ENCODE results near the gene NTHL1. TPM values are rescaled to one million over a fixed set of nuclear protein-coding genes. Genes with fewer than 3 reads are reported as not detected.

The NTHL1 gene
- total and polyA plus RNA-seq, 2 of the 13 experiments (the other 11 are each of a cell fraction or from before 2014, with no cell fraction given) = 47.5 to 64.9 TPM

- TF ChIP-seq SP4 (CRISPR knock-in tag; IDR thresholded peaks at IDR 0.05) (peak; percentile 83), TOPORS (CRISPR knock-in tag; IDR thresholded peaks at IDR 0.05) (no peak), NFATC3 (CRISPR knock-in tag; IDR thresholded peaks at IDR 0.05) (no peak), HNRNPLL (IDR thresholded peaks at IDR 0.05; ENCODE audit: low read depth, low read length, poor library complexity, severe bottlenecking) (peak; percentile 59), SYNCRIP (IDR thresholded peaks at IDR 0.05; ENCODE audit: insufficient read depth, low read depth, low read length) (no peak), ZBTB34 (CRISPR knock-in tag; IDR thresholded peaks at IDR 0.05) (no peak), MEF2D (CRISPR knock-in tag; IDR thresholded peaks at IDR 0.05) (0 out of 2 replicates have a peak, but pooled peaks have one; percentile 35), HOXA3 (CRISPR knock-in tag; IDR thresholded peaks at IDR 0.05) (peak; percentile 77), ZBTB39 (CRISPR knock-in tag; IDR thresholded peaks at IDR 0.05) (no peak), BRF2 (CRISPR knock-in tag; IDR thresholded peaks at IDR 0.05) (no peak), ZMAT5 (CRISPR knock-in tag; IDR thresholded peaks at IDR 0.05; ENCODE audit: borderline replicate concordance, low read depth) (no peak), FOXC1 (CRISPR knock-in tag; IDR thresholded peaks at IDR 0.05; ENCODE audit: borderline replicate concordance) (peak; percentile 30; the same call in 1 of the 2 replicates), DR1 (CRISPR knock-in tag; IDR thresholded peaks at IDR 0.05) (0 out of 2 replicates have a peak, but pooled peaks have one; percentile 34), THAP11 (CRISPR knock-in tag; IDR thresholded peaks at IDR 0.05) (peak; percentile 81), HNRNPH1 (optimal IDR thresholded peaks at IDR 0.05; ENCODE audit: low read depth, low read length) (peak; percentile 46), PLRG1 (conservative IDR thresholded peaks at IDR 0.05) (no peak), ONECUT2 (CRISPR knock-in tag; IDR thresholded peaks at IDR 0.05) (peak; percentile 23; the same call in 1 of the 2 replicates), TFDP1 (CRISPR knock-in tag; IDR thresholded peaks at IDR 0.05; ENCODE audit: borderline replicate concordance) (0 out of 2 replicates have a peak, but pooled peaks have one; percentile 16), ZNF766 (CRISPR knock-in tag; IDR thresholded peaks at IDR 0.05; ENCODE audit: borderline replicate concordance) (no peak)
Measured at GRCh38 chr16:2003827-2004641, 43.6 kb downstream of the NTHL1 start (continued).
